GM12873 (cell line): ENCODE results near the gene PLOD3.

Source experiments
- TF ChIP-seq, protein P1 (sequence below): IDR thresholded peaks from 2 replicates; pipeline ENCODE4 v1.5.1; 2012; ENCODE audit warnings: low read depth, mild to moderate bottlenecking, moderate library complexity, low read length, control low read depth; ENCODE audit not compliant: insufficient read depth; ENCODE audit errors: missing control alignments

PLOD3 gene

DNA sequence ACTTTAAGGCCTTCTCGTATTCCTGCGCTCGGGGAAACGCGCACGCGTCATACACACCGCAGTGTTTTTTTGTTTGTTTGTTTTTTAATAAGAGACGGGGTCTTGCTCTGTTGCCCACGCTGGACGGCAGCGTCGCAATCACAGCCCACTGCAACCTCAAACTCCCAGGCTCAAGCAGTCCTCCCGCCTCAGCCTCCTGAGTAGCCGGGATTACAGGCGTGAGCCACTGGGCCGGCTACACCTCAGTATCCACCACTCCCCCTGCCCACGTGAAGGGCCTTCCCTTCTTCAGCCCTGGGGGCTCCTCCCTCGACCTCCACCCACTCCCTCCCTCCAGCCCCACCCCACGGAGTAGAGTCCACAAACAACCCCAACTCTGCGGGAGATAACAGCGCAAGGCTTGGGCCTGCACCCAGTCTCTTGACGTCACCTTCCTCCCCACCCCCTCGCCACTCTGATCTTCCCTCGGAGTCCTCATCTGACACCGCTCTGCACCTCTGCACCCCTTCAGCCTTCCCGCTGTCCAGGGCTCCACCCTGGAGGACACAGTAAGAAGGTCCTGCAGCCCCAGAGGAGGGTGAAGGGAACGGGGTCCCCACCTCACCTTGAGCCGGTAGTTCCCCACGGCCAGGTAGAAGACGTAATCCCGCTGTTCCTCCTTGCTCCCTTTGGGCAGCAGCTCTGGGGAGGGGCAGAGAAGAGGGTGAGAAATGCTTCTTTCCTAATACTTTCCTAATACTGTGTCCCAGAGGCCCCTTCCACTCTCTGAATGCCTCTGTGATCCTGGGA is 23.0 kb upstream of the PLOD3 start:
- TF ChIP-seq, protein P1, sequence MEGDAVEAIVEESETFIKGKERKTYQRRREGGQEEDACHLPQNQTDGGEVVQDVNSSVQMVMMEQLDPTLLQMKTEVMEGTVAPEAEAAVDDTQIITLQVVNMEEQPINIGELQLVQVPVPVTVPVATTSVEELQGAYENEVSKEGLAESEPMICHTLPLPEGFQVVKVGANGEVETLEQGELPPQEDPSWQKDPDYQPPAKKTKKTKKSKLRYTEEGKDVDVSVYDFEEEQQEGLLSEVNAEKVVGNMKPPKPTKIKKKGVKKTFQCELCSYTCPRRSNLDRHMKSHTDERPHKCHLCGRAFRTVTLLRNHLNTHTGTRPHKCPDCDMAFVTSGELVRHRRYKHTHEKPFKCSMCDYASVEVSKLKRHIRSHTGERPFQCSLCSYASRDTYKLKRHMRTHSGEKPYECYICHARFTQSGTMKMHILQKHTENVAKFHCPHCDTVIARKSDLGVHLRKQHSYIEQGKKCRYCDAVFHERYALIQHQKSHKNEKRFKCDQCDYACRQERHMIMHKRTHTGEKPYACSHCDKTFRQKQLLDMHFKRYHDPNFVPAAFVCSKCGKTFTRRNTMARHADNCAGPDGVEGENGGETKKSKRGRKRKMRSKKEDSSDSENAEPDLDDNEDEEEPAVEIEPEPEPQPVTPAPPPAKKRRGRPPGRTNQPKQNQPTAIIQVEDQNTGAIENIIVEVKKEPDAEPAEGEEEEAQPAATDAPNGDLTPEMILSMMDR: no peak

DNA sequence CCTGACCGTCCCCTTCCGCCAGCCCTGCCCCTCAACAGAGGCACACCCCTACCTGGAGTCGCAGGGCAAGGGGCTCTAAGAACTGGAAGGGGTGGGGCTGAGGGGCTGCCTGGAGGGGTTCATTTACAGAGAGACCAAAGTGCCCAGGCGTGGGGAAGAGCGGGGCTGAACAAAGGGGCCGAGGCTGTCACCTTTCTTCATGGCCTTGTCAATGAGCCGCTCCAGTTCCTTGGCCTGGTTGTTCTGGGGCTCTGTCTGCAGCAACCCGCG is 22.5 kb upstream of the PLOD3 start:
- TF ChIP-seq, protein P1: no peak

GRCh38 chr7:101239191-101239950 is 22.0 kb upstream of the PLOD3 start:
- TF ChIP-seq, protein P1: no peak

DNA sequence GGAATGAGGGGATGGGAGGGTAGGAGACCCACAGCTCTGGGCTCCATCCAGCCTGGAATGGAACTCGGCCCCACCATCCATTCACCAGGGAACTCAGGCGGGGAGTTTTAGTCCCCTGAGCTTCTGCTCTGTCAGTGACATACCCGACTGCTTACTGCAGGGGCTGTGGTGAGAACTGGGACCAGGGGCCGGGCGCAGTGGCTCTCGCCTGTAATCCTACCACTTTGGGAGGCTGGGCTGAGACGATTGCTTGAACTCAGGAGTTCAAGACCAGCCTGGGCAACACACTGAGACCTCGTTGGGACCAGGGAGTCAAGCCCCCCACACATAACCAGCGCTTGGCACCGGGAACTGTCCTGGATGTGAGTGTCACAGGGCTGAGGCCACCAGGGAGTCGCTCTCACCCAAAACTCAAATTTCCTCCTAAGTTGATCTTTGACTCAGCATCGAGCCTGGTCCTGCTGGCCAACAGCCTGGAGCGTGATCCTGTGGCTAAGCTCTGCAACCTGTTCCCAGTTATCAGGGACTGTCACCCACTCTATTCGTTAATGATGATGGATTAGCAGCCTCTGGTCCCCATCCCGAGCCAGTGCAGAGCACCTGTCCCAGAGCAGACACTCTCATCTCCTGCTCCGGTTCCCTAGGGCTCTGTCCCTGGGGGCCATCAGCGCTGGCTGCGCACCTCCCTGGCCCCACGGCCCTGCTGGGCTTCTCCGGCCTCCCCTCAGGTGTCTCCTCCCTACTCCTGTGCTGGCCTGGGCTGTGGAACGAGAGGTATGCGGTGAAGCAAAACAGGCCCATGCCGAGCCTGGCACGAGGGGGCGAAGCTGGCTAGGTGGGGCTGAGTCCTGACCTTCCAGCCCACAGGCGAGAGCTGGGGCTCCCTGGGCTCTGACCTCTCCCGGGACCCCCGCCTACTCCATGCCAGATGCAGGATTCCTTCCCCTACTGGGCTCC is 21.1 kb upstream of the PLOD3 start:
- TF ChIP-seq, protein P1: no peak

DNA sequence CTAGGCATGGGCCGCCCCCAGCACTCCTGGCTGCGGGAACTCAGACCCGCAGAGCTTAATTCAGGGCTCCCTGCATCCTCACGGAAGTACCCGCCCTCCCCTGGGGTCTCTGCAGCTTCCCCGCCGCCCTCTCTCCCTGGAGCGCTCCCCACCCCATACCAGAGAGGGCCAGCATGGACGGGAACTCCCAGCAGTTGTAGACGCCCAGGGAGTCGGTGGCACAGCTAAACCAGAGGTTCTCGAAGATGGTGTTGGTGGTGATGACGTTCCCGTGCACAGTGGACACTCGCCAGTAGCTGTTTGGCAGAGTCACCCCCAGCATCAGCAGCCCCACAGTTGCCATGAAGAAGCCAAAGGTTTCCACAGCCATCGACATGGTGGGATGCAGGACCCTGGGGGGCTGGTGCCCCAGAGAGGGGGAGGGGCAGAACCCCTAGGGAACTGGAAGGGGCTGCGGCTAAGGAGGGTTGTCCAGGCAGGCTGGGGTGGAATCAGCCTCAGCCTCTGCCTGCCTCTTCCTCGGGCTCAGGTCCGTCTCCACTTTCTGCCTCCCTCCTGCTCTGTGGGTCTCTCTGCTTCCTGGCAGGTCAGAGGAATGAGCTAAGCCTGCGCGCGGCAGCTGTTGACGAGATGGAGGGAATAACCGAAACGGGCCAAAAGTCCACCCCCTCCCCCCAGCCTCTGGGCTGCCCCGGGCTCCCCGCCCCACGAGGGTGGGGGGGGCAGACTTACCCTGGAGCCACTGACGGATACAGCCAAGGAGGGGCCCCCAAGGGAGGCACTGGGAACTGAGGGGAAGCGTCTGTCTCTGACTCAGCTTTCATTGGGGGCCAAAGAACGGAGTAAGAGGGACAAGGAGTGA is 20.1 kb upstream of the PLOD3 start, which contains the start of gene CLDN15:
TSS of gene CLDN15 (minus strand) at position 597 of the 862 bp plus-strand sequence. CDS start at position 376, 221 bp downstream.
- TF ChIP-seq, protein P1: no peak

DNA sequence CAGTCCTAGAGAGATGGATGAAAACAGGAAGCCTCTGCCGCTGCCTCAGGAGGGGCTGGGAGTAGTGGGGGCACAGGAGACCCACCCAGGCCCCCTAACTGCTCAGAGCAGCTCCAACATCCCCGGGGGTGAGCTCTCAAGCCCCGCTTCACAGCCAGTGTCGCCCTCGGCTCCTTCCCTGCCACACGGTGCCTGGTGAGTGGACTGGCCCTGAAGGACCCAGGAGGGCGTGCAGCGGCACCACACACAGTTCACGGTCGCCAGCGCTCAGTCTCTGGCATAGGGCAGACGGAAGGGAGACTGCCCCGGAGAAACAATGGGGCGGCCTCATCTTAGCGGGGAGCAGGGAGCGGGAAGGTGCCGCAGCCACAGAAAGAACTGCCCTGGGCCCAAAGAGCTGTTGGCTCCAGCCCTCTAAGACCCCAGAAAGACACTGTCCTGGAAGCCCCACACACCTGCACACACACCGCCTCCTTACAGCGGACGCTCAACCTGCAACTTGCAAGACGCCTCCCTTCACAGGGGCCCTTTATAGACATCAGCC is 19.0 kb upstream of the PLOD3 start:
- TF ChIP-seq, protein P1: no peak
